ENCODE results near the gene MBOAT7. TPM values are rescaled to one million over a fixed set of nuclear protein-coding genes. Genes with fewer than 3 reads are reported as not detected.

The MBOAT7 gene
- total and polyA plus RNA-seq, 2 donors (not counting 3 experiments of a cell fraction or from before 2014, with no cell fraction given): 204 to 218 TPM

GRCh38 chr19:54162884-54163283, 26.5 kb downstream of the MBOAT7 start:
- FAIRE-seq (no peak), DNase-seq (ENCODE audit: low read depth, low spot score) (no peak)
- ChIA-PET POLR2A (no interaction called here), CTCF (interaction anchor here (0.6 kb wide), 1 partner anchor 380 kb away, joined by 4 read pairs; no protein-coding TSS in a partner anchor)
- intact Hi-C loops (cut with micrococcal nuclease): loop anchor here (5.0 kb wide), 2 partner anchors 39 to 294 kb away; partner anchors contain the start of gene RPS9
- no peak overlapping the region for H3K4me3 ChIP-seq (replicated peaks in 1 of 3; ENCODE audit: insufficient read depth in 1 of 3, low read depth in 1 of 3, low read length in 3 of 3)
- TF ChIP-seq, protein P1, sequence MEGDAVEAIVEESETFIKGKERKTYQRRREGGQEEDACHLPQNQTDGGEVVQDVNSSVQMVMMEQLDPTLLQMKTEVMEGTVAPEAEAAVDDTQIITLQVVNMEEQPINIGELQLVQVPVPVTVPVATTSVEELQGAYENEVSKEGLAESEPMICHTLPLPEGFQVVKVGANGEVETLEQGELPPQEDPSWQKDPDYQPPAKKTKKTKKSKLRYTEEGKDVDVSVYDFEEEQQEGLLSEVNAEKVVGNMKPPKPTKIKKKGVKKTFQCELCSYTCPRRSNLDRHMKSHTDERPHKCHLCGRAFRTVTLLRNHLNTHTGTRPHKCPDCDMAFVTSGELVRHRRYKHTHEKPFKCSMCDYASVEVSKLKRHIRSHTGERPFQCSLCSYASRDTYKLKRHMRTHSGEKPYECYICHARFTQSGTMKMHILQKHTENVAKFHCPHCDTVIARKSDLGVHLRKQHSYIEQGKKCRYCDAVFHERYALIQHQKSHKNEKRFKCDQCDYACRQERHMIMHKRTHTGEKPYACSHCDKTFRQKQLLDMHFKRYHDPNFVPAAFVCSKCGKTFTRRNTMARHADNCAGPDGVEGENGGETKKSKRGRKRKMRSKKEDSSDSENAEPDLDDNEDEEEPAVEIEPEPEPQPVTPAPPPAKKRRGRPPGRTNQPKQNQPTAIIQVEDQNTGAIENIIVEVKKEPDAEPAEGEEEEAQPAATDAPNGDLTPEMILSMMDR (IDR thresholded peaks at IDR 0.05; ENCODE audit: extremely low read depth in 1 of 2, insufficient read depth in 1 of 2, low read depth in 1 of 2, low read length in 2 of 2): no peak
- no peak for TF ChIP-seq GATA2 (IDR thresholded peaks at IDR 0.05; ENCODE audit: insufficient read depth, insufficient read length, low read depth, low read length)
- no peak for TF ChIP-seq EZH2 (IDR thresholded peaks at IDR 0.05; ENCODE audit: borderline replicate concordance, low read depth, low read length, severe bottlenecking)
- no peak for TF ChIP-seq POLR2A (IDR thresholded peaks at IDR 0.05; ENCODE audit: low read depth, low read length)
- H2AFZ ChIP-seq (ENCODE audit: low read depth, low read length): no peak overlapping the region
- no peaks in the 10 kb centered on the region for H4K20me1 ChIP-seq (replicated peaks; ENCODE audit: control insufficient read depth, extremely low read depth, insufficient read depth, low read length)
- peaks cover 0 to 8% of the 10 kb centered on the region in 2 experiments for H3K27me3 ChIP-seq (ENCODE audit: control insufficient read depth in 2 of 2, insufficient read depth in 2 of 2, low read length in 2 of 2)
- H3K4me1 ChIP-seq (ENCODE audit: control insufficient read depth, extremely low read depth, insufficient read depth, low read length): peaks cover 18% of the 10 kb centered on the region
- H3K4me2 ChIP-seq (ENCODE audit: insufficient read depth, low read length): no peak overlapping the region
- dilution Hi-C loops (cut with MboI; ENCODE audit: extremely low pct_ligation_motif_present, low sequenced_read_pairs): no loop called here
- H3K79me2 ChIP-seq (ENCODE audit: control insufficient read depth, insufficient read depth, low read length): peaks cover 4% of the 10 kb centered on the region
- no peak overlapping the region for H3K27ac ChIP-seq (ENCODE audit: insufficient read depth, low read depth, low read length)
- peaks cover 0 to 3% of the 10 kb centered on the region in 2 experiments for H3K36me3 ChIP-seq (ENCODE audit: control insufficient read depth in 2 of 2, extremely low read depth in 1 of 2, insufficient read depth in 2 of 2, low read length in 2 of 2)
- H3K9me1 ChIP-seq (replicated peaks; ENCODE audit: control insufficient read depth, extremely low read depth, insufficient read depth, low read length): no peaks in the 10 kb centered on the region
- no peaks in the 10 kb centered on the region for H3K9me3 ChIP-seq (replicated peaks; ENCODE audit: control insufficient read depth, insufficient read depth, low read length)
- no peak overlapping the region for H3K9ac ChIP-seq (replicated peaks; ENCODE audit: extremely low read depth, insufficient read depth, low read length)
- BruUV-seq (replicated peaks): no TSS peak

GRCh38 chr19:54162241-54162805, 27.1 kb downstream of the MBOAT7 start:
- dilution Hi-C loops (cut with MboI; ENCODE audit: extremely low pct_ligation_motif_present, low sequenced_read_pairs) (no loop called here), intact Hi-C loops (cut with micrococcal nuclease) (loop anchor here (5.0 kb wide), 2 partner anchors 40 to 295 kb away; partner anchors contain the start of gene RPS9)
- no peak overlapping the region for H3K4me2 ChIP-seq (ENCODE audit: insufficient read depth, low read length)
- no peak for TF ChIP-seq FOS (IDR thresholded peaks at IDR 0.05; ENCODE audit: borderline replicate concordance, insufficient read depth, low read length)
- no peak for TF ChIP-seq EZH2 (IDR thresholded peaks at IDR 0.05; ENCODE audit: borderline replicate concordance, low read depth, low read length, severe bottlenecking)
- TF ChIP-seq MAX (IDR thresholded peaks at IDR 0.05; ENCODE audit: insufficient read depth, insufficient read length): no peak
- TF ChIP-seq POLR2A (IDR thresholded peaks at IDR 0.05; ENCODE audit: low read depth, low read length): no peak
- no peak for TF ChIP-seq POLR2AphosphoS5 (IDR thresholded peaks at IDR 0.05; ENCODE audit: insufficient read depth, low read depth, low read length)
- peak overlapping the region in 1 of 3 experiments; percentile 48 for H3K4me3 ChIP-seq (replicated peaks in 1 of 3; ENCODE audit: insufficient read depth in 1 of 3, low read depth in 1 of 3, low read length in 3 of 3)
- peak overlapping the region; percentile 52 for H2AFZ ChIP-seq (ENCODE audit: low read depth, low read length)
- BruUV-seq (replicated peaks): no TSS peak
- no peaks in the 10 kb centered on the region for H4K20me1 ChIP-seq (replicated peaks; ENCODE audit: control insufficient read depth, extremely low read depth, insufficient read depth, low read length)
- peak; percentile 72 for FAIRE-seq
- POLR2A ChIA-PET: no interaction called here
- H3K9ac ChIP-seq (replicated peaks; ENCODE audit: extremely low read depth, insufficient read depth, low read length): no peak overlapping the region
- no peaks in the 10 kb centered on the region for H3K9me1 ChIP-seq (replicated peaks; ENCODE audit: control insufficient read depth, extremely low read depth, insufficient read depth, low read length)
- peak; percentile 82 for DNase-seq (ENCODE audit: low read depth, low spot score)
- H3K36me3 ChIP-seq (ENCODE audit: control insufficient read depth in 2 of 2, extremely low read depth in 1 of 2, insufficient read depth in 2 of 2, low read length in 2 of 2): peaks cover 0 to 4% of the 10 kb centered on the region in 2 experiments
- peaks cover 4% of the 10 kb centered on the region for H3K79me2 ChIP-seq (ENCODE audit: control insufficient read depth, insufficient read depth, low read length)
- H3K27ac ChIP-seq (ENCODE audit: insufficient read depth, low read depth, low read length): no peak overlapping the region
- H3K27me3 ChIP-seq (ENCODE audit: control insufficient read depth in 2 of 2, insufficient read depth in 2 of 2, low read length in 2 of 2): peaks cover 0 to 8% of the 10 kb centered on the region in 2 experiments
- CTCF ChIA-PET: interaction anchor here (0.6 kb wide), 1 partner anchor 379 kb away, joined by 4 read pairs; no protein-coding TSS in a partner anchor
- peaks cover 18% of the 10 kb centered on the region for H3K4me1 ChIP-seq (ENCODE audit: control insufficient read depth, extremely low read depth, insufficient read depth, low read length)
- H3K9me3 ChIP-seq (replicated peaks; ENCODE audit: control insufficient read depth, insufficient read depth, low read length): no peaks in the 10 kb centered on the region
